Lower lobe of right lung (tissue), 2 donors: ENCODE data around the gene KANTR. TPM values are rescaled to one million over a fixed set of nuclear protein-coding genes. Genes with fewer than 3 reads are reported as not detected.

ENCODE experiments used
- ATAC-seq, 2 donors: fragments of 200-7000 bp; cut with Tn5 transposase; one replicate each; pipeline ENCODE4 v1.9.1; 2020 to 2022; ENCODE audit warnings: mild to moderate bottlenecking in 2 of 2, moderate library complexity in 2 of 2
- DNase-seq: peaks from one replicate; pipeline ENCODE4 v3.0.0-alpha.2; 2020
- H3K27ac ChIP-seq: fragments of 200-600 bp; one replicate; pipeline ENCODE4 v1.8.0; 2022
- H3K27me3 ChIP-seq: fragments of 200-600 bp; one replicate; pipeline ENCODE4 v1.8.0; 2022; ENCODE audit warnings: low read depth
- H3K36me3 ChIP-seq: fragments of 200-600 bp; one replicate; pipeline ENCODE4 v1.8.0; 2022; ENCODE audit warnings: mild to moderate bottlenecking
- H3K4me1 ChIP-seq: fragments of 200-600 bp; one replicate; pipeline ENCODE4 v1.8.0; 2022
- H3K4me3 ChIP-seq: fragments of 200-600 bp; one replicate; pipeline ENCODE4 v1.8.0; 2022; ENCODE audit warnings: mild to moderate bottlenecking
- H3K9me3 ChIP-seq: fragments of 200-600 bp; one replicate; pipeline ENCODE4 v1.8.0; 2022
- intact Hi-C: fragments of 100-400 bp; cut with DNase I; formaldehyde crosslinking; loops from one replicate; pipeline ENCODE4 v1.11.0; 2022
- long read RNA-seq: library from polyadenylated mRNA; unstranded; transcript quantifications from one replicate; pipeline ENCODE4 v2.0.0, GENCODE V29; 2021
- total RNA-seq: library from RNA; stranded (reverse); fragmentation: NEBNext Ultra II Directional; extraction: Animal tissue kit (Norgen Biotek cat#: 25700); gene quantifications from one replicate; pipeline ENCODE4 v1.2.1, GENCODE V29; 2021
- TF ChIP-seq, protein P1 (sequence below): fragments of 200-600 bp; IDR thresholded peaks from one replicate; pipeline ENCODE4 v1.8.0; 2022; ENCODE audit warnings: antibody characterized with exemption, mild to moderate bottlenecking
- donor health status: DM: no; HTN: yes; CAD: no; lungs with severe emphysema.

KANTR gene, protein sequence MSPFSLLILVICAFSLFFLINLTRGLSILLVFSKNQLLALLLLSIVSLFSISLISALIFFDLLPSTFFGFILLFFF
- 14.8 TPM for total RNA-seq
- long read RNA-seq, partial matches to known transcripts = 1 of 10 reads
- long read RNA-seq, other reads (novel, unspliced or antisense) = 9 of 10 reads

DNA sequence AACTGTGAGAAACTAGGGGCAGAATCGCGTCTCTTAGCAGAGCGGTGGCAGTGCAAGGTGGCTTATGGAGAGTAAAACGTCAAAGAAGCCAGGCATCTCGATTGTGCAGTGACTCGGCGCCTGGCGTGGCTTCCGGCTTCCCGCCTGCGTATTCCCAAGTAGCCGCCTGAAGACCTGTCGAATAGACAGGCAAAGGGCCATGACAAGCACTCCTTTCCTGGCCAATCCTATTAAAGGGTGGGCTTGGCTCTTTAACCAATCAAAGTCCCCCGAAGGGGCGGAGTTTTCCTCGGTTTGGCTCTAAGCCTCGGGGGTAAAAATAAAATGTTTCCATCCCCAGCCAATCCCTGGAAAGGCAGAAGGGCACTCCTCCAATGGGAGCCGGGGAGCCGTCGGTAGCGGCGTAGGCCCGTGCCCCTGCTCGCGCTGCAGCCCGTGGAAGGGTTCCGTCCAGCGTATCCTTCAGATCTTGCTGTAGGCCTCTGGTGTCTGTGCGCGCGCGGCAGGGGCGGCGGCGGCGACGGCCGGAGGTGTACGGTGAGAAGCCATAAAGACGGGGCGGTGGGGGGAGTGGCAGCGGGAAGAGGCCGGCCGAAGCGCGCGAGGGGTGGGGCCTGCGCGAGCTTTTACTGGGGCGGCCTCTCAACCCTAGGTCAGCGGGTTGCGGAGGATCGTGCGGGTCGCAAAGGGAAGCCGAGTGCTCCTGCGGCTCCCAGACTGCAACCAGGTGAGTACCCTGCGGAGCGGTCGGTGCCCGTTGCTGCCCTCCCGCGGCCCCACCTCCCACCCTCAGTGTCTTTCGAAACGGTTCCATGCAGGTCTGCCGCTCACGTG, at the start of gene KANTR:
KANTR (plus strand) TSS at position 395 of the 834 bp plus-strand sequence. CDS start 30,131 bp downstream, outside the sequence.
- peak; percentile 81 for DNase-seq
- no peaks in the 10 kb centered on the region for H3K4me1 ChIP-seq
- peak within 1 kb of the TSS; percentile 72 for H3K4me3 ChIP-seq
- H3K9me3 ChIP-seq = no peaks in the 10 kb centered on the region
- intact Hi-C loops = no loop called here
- peak within 1 kb of the TSS; percentile 93 for H3K27ac ChIP-seq
- H3K36me3 ChIP-seq = peaks cover 1% of the 10 kb centered on the region
- TF ChIP-seq, protein P1, sequence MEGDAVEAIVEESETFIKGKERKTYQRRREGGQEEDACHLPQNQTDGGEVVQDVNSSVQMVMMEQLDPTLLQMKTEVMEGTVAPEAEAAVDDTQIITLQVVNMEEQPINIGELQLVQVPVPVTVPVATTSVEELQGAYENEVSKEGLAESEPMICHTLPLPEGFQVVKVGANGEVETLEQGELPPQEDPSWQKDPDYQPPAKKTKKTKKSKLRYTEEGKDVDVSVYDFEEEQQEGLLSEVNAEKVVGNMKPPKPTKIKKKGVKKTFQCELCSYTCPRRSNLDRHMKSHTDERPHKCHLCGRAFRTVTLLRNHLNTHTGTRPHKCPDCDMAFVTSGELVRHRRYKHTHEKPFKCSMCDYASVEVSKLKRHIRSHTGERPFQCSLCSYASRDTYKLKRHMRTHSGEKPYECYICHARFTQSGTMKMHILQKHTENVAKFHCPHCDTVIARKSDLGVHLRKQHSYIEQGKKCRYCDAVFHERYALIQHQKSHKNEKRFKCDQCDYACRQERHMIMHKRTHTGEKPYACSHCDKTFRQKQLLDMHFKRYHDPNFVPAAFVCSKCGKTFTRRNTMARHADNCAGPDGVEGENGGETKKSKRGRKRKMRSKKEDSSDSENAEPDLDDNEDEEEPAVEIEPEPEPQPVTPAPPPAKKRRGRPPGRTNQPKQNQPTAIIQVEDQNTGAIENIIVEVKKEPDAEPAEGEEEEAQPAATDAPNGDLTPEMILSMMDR = no peak
- peak; percentile 93 to 95 for ATAC-seq
- H3K27me3 ChIP-seq = no peaks in the 10 kb centered on the region

DNA sequence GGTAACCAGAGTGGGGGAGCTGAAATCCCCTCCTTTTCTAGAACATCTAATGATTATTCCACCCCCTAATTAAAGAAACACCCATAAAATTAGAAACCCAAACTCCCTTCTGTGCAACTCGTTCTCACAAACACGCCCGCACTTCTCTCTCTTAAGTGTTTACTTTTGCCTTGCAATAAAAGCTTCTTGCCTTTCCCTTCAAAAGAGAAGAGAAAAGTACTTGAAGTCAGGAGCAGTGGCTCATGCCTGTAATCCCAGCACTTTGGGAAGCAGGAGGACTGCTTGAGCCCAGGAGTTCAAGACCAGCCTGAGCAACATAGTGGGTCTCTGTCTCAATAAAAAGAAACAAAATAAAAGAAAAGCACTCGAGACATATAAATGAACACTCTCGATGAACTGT, 48.9 kb upstream of the KANTR start:
- Histone ChIP-seq H3K4me1 (no peaks in the 10 kb centered on the region), H3K27ac (no peak overlapping the region), H3K36me3 (no peaks in the 10 kb centered on the region), H3K27me3 (no peaks in the 10 kb centered on the region), H3K9me3 (no peaks in the 10 kb centered on the region), H3K4me3 (no peak overlapping the region)
- TF ChIP-seq, protein P1 = no peak
- intact Hi-C loops = no loop called here
- peak; percentile 61 to 72 for ATAC-seq
- no peak for DNase-seq

DNA sequence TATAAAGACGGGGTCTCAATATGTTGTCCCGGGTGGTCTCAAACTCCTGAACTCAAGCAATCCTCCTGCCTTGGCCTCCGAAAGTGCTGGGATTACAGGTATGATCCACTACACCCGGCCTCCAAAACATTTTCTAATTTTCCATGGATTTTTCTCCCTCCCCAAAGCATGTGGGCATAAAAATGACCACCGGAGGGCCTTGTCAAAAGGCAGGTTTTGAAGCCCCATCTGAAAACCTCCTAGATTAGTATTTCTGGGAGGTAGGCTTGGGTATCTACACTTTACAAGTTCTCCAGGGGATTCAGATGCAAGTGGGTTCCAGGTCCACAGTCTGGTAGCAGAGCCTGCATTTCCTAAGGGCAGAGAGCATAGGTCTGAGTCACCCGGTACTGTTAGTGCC, 46.7 kb upstream of the KANTR start:
- Histone ChIP-seq H3K9me3 (no peaks in the 10 kb centered on the region), H3K4me1 (no peaks in the 10 kb centered on the region), H3K27me3 (no peaks in the 10 kb centered on the region), H3K27ac (no peak overlapping the region), H3K36me3 (no peaks in the 10 kb centered on the region), H3K4me3 (no peak overlapping the region)
- TF ChIP-seq, protein P1 = no peak
- DNase-seq (no peak), ATAC-seq (no peak)
- intact Hi-C loops = no loop called here

DNA sequence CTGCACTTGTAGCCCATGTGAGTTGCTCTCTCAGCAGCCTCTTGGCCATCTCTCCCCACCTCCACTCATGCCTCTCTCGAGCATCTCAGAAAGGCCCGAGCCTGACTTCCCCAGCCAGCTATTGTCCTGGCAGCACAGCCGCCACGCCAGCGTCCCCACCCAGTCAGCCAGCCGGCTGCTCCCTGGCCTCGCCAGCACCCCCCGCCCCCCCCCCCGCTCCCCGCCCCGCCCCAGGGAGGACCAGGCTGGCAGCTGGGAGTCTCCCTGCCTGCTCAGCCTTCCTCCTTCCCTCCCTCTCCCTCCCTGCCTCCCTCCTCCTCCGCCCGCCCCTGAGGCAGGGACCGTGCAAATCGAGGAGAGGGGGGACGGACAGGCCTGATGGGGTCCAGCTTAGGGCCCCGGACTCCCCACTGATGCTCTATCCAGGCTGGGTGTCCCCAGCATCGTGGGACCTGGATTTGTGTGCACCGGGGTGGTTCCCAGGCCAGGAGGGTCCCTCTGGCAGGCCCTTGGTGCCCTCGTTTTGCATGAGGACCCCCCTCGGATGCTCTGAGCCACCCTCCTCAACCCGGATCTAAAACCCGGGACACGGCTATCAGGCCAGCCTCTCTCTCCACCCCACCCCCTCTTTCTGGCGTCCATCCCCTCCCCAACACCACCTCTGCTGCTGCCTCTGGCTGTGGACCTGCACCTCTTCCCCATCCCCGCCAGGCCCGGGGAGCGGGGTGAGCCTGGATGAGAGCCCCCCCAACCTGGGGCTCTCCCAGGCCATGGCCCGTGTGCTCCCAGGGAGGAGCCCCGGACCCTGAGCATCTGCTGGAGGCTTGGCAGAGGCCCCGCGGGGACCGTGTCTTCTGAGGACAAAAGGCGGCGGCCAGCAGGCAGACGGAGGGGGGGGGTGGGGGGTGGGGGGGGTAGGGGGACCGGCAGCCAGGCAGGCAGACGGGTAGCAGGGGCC, 45.5 kb upstream of the KANTR start, which contains the start of gene GPR173:
GPR173 (plus strand) TSS at position 621 of the 958 bp plus-strand sequence. CDS start 27,833 bp downstream, outside the sequence.
- Histone ChIP-seq H3K4me1 (no peaks in the 10 kb centered on the region), H3K9me3 (no peaks in the 10 kb centered on the region), H3K27ac (no peak within 1 kb of the TSS), H3K27me3 (no peaks in the 10 kb centered on the region), H3K4me3 (peak within 1 kb of the TSS; percentile 46), H3K36me3 (no peaks in the 10 kb centered on the region)
- intact Hi-C loops = no loop called here
- TF ChIP-seq, protein P1 = no peak
- DNase-seq (peak; percentile 50), ATAC-seq (peak; percentile 61 to 83)

DNA sequence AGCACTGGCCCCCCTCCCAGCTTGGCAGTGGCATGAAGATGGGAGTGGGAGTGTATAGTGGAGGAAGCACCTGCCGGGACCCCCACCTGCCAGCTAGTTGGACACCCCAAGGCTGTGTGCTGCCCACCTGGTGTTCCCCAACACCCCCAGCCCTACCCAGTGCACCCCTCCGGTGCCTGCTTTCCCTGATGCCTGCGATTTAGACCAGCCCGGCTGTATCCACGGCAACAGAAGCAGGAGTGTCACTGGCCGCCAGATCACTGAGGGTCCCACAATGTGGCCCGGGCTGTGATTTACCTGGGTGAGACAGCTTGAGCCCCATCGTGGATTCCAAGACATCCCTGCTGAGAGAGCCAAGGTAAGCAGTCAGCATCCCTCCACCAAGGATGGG, 44.8 kb upstream of the KANTR start:
- Histone ChIP-seq H3K4me3 (peak overlapping the region; percentile 46), H3K36me3 (no peaks in the 10 kb centered on the region), H3K27me3 (no peaks in the 10 kb centered on the region), H3K27ac (no peak overlapping the region), H3K4me1 (no peaks in the 10 kb centered on the region), H3K9me3 (no peaks in the 10 kb centered on the region)
- DNase-seq = no peak
- ATAC-seq = no peak
- intact Hi-C loops = no loop called here
- TF ChIP-seq, protein P1 = no peak
